ENCODE data around the gene FLT3. TPM values are rescaled to one million over a fixed set of nuclear protein-coding genes. Genes with fewer than 3 reads are reported as not detected.
"Not testable (repeated sequence)": the region's sequence is repeated elsewhere in the genome, so short reads cannot be mapped to it uniquely, and the experiment has no call there.

Gene FLT3
- total RNA-seq, 1 donor from 2014 or later: not detected

- Histone ChIP-seq H3K36me3 (no peaks in the 10 kb centered on the region), H3K9me3 (no peaks in the 10 kb centered on the region), H3K27ac (no peak overlapping the region), H3K4me3 (no peak overlapping the region), H3K27me3 (no peaks in the 10 kb centered on the region), H3K4me1 (no peaks in the 10 kb centered on the region)
- intact Hi-C loops (cut with DNase I): no loop called here
- no peak for TF ChIP-seq POLR2AphosphoS5 (IDR thresholded peaks at IDR 0.05; ENCODE audit: insufficient read depth in 1 of 2, low read depth in 1 of 2)
- no peak for TF ChIP-seq CTCF (IDR thresholded peaks at IDR 0.05)
- no peak for DNase-seq (ENCODE audit: extremely low spot score in 2 of 2)
These were observed 86.9 kb downstream of the FLT3 start for GRCh38 chr13:28013482-28013881.

GRCh38 chr13:28012896-28013295 lies 87.5 kb downstream of the FLT3 start:
- Histone ChIP-seq H3K27ac (no peak overlapping the region), H3K36me3 (no peaks in the 10 kb centered on the region), H3K4me1 (no peaks in the 10 kb centered on the region), H3K4me3 (no peak overlapping the region), H3K9me3 (no peaks in the 10 kb centered on the region), H3K27me3 (no peaks in the 10 kb centered on the region)
- intact Hi-C loops (cut with DNase I): no loop called here
- no peak for DNase-seq (ENCODE audit: extremely low spot score in 2 of 2)
- TF ChIP-seq POLR2A (IDR thresholded peaks at IDR 0.05) (no peak), POLR2AphosphoS5 (IDR thresholded peaks at IDR 0.05; ENCODE audit: insufficient read depth in 1 of 2, low read depth in 1 of 2) (no peak), CTCF (IDR thresholded peaks at IDR 0.05) (no peak)

- Histone ChIP-seq H3K9me3 (no peaks in the 10 kb centered on the region), H3K4me3 (no peak overlapping the region), H3K27me3 (no peaks in the 10 kb centered on the region), H3K4me1 (no peaks in the 10 kb centered on the region), H3K27ac (no peak overlapping the region), H3K36me3 (no peaks in the 10 kb centered on the region)
- no peak for DNase-seq (ENCODE audit: extremely low spot score in 2 of 2)
- intact Hi-C loops (cut with DNase I): no loop called here
- no peak for TF ChIP-seq POLR2A (IDR thresholded peaks at IDR 0.05)
- TF ChIP-seq POLR2AphosphoS5 (IDR thresholded peaks at IDR 0.05; ENCODE audit: insufficient read depth in 1 of 2, low read depth in 1 of 2): no peak
- TF ChIP-seq CTCF (IDR thresholded peaks at IDR 0.05): no peak
These were observed 88.0 kb downstream of the FLT3 start for GRCh38 chr13:28012383-28012782.

GRCh38 chr13:28010046-28010445 lies 90.3 kb downstream of the FLT3 start:
- no peak for DNase-seq (ENCODE audit: extremely low spot score in 2 of 2)
- Histone ChIP-seq H3K27ac (no peak overlapping the region), H3K27me3 (no peaks in the 10 kb centered on the region), H3K36me3 (no peaks in the 10 kb centered on the region), H3K4me1 (no peaks in the 10 kb centered on the region), H3K4me3 (no peak overlapping the region), H3K9me3 (no peaks in the 10 kb centered on the region)
- intact Hi-C loops (cut with DNase I): no loop called here
- no peak for TF ChIP-seq CTCF (IDR thresholded peaks at IDR 0.05)
- TF ChIP-seq POLR2AphosphoS5 (IDR thresholded peaks at IDR 0.05; ENCODE audit: insufficient read depth in 1 of 2, low read depth in 1 of 2): no peak
- TF ChIP-seq POLR2A (IDR thresholded peaks at IDR 0.05): no peak

GRCh38 chr13:28005016-28005415 lies 95.4 kb downstream of the FLT3 start:
- H3K27ac ChIP-seq; H3K4me3 ChIP-seq; H3K36me3 ChIP-seq; H3K27me3 ChIP-seq; DNase-seq (ENCODE audit: extremely low spot score in 2 of 2); H3K4me1 ChIP-seq; H3K9me3 ChIP-seq; intact Hi-C loops (cut with DNase I): not testable (repeated sequence)
